WTC11 (cell line): Measurements from ENCODE around the gene MOXD1. TPM values are rescaled to one million over a fixed set of nuclear protein-coding genes. Genes with fewer than 3 reads are reported as not detected.

Experiments
- ATAC-seq: fragments of 200-7000 bp; cut with Tn5 transposase; 2 replicates; pipeline ENCODE4 v1.10.0; 2021; ENCODE audit warnings: mild to moderate bottlenecking, moderate library complexity
- CTCF ChIA-PET: fragments of 300-600 bp; sonication (Branson Sonifier 250); formaldehyde crosslinking; loops from one replicate; lab custom pipeline; 2021; ENCODE audit warnings: antibody characterized with exemption; lab: Charles Lee
- POLR2A ChIA-PET: fragments of 350-600 bp; sonication (Branson Sonifier 250); formaldehyde crosslinking; loops from one replicate; lab custom pipeline; 2021; ENCODE audit warnings: antibody characterized with exemption; lab: Charles Lee
- DNase-seq: peaks from one replicate; pipeline ENCODE4 v3.0.0; 2021; ENCODE audit warnings: low spot score
- H3K27ac Mint-ChIP-seq: 2 replicates; pipeline ENCODE4 v1.8.0; 2021; ENCODE audit warnings: mixed read lengths
- H3K27me3 Mint-ChIP-seq: 2 replicates; pipeline ENCODE4 v1.8.0; 2021; ENCODE audit warnings: low read depth, mild to moderate bottlenecking, moderate library complexity, mixed read lengths
- H3K36me3 Mint-ChIP-seq: 2 replicates; pipeline ENCODE4 v1.8.0; 2021; ENCODE audit warnings: mixed read lengths
- H3K4me1 Mint-ChIP-seq: 2 replicates; pipeline ENCODE4 v1.8.0; 2022; ENCODE audit warnings: mixed read lengths
- H3K4me3 Mint-ChIP-seq: 2 replicates; pipeline ENCODE4 v1.8.0; 2021; ENCODE audit warnings: mild to moderate bottlenecking, moderate library complexity, mixed read lengths
- H3K9me3 Mint-ChIP-seq: 2 replicates; pipeline ENCODE4 v1.8.0; 2021; ENCODE audit warnings: mixed read lengths
- CREB1 ChIP-seq: sonication (generic); formaldehyde crosslinking; IDR thresholded peaks from 2 replicates; pipeline ENCODE4 v1.8.0; 2023; ENCODE audit warnings: mild to moderate bottlenecking, missing genetic modification reagents
- CREM ChIP-seq: sonication (generic); formaldehyde crosslinking; IDR thresholded peaks from 2 replicates; pipeline ENCODE4 v1.8.1; 2022; ENCODE audit warnings: mild to moderate bottlenecking, missing genetic modification reagents, moderate library complexity
- CTCF ChIP-seq: fragments of 200-600 bp; IDR thresholded peaks from 2 replicates; pipeline ENCODE4 v1.8.0; 2022; ENCODE audit warnings: antibody characterized with exemption
- EMX1 ChIP-seq: fragments of 250-450 bp; sonication (Bioruptor Pico); IDR thresholded peaks from 2 replicates; pipeline ENCODE4 v1.8.0; 2021; ENCODE audit warnings: mild to moderate bottlenecking
- FOXJ3 ChIP-seq: sonication (generic); formaldehyde crosslinking; IDR thresholded peaks from 2 replicates; pipeline ENCODE4 v1.9.0; 2021; ENCODE audit warnings: missing genetic modification reagents, mild to moderate bottlenecking, borderline replicate concordance
- FOXK1 ChIP-seq: sonication (generic); formaldehyde crosslinking; IDR thresholded peaks from 2 replicates; pipeline ENCODE4 v1.8.0; 2022; ENCODE audit warnings: mild to moderate bottlenecking, moderate library complexity, missing genetic modification reagents
- FOXP4 ChIP-seq: sonication (generic); formaldehyde crosslinking; IDR thresholded peaks from 2 replicates; pipeline ENCODE4 v1.8.0; 2022; ENCODE audit warnings: mild to moderate bottlenecking, missing genetic modification reagents
- GABPB1 ChIP-seq: sonication (generic); formaldehyde crosslinking; IDR thresholded peaks from 2 replicates; pipeline ENCODE4 v1.8.1; 2023; ENCODE audit warnings: mild to moderate bottlenecking, missing genetic modification reagents
- NFATC4 ChIP-seq: fragments of 250-450 bp; sonication (Bioruptor Pico); IDR thresholded peaks from 2 replicates; pipeline ENCODE4 v1.9.0; 2021; ENCODE audit warnings: mild to moderate bottlenecking
- NR3C1 ChIP-seq: sonication (generic); formaldehyde crosslinking; conservative IDR thresholded peaks from 2 replicates; pipeline ENCODE4 v1.8.1; 2023; ENCODE audit warnings: low read depth, mild to moderate bottlenecking, missing genetic modification reagents
- SMAD4 ChIP-seq: sonication (generic); formaldehyde crosslinking; IDR thresholded peaks from 2 replicates; pipeline ENCODE4 v1.8.0; 2022; ENCODE audit warnings: mild to moderate bottlenecking, missing genetic modification reagents
- TCF7 ChIP-seq: sonication (generic); formaldehyde crosslinking; IDR thresholded peaks from 2 replicates; pipeline ENCODE4 v1.8.0; 2022; ENCODE audit warnings: mild to moderate bottlenecking, low read depth, missing genetic modification reagents, moderate library complexity
- TEAD1 ChIP-seq: sonication (generic); formaldehyde crosslinking; IDR thresholded peaks from 2 replicates; pipeline ENCODE4 v1.8.0; 2022; ENCODE audit warnings: mild to moderate bottlenecking, missing genetic modification reagents
- USF2 ChIP-seq: sonication (generic); formaldehyde crosslinking; IDR thresholded peaks from 2 replicates; pipeline ENCODE4 v1.8.1; 2023; ENCODE audit warnings: mild to moderate bottlenecking, missing genetic modification reagents, moderate library complexity
- ZNF671 ChIP-seq: fragments of 250-450 bp; sonication (Bioruptor Pico); IDR thresholded peaks from 2 replicates; pipeline ENCODE4 v1.8.0; 2021; ENCODE audit warnings: mild to moderate bottlenecking
- ZSCAN18 ChIP-seq: fragments of 250-450 bp; sonication (Bioruptor Pico); IDR thresholded peaks from 2 replicates; pipeline ENCODE4 v2.1.2; 2022; ENCODE audit warnings: mild to moderate bottlenecking, moderate library complexity
- total RNA-seq: library from RNA; stranded (reverse); gene quantifications from 3 replicates; pipeline ENCODE4 v1.2.3, GENCODE V29; 2021
- TF ChIP-seq, protein P1 (sequence below): sonication (generic); formaldehyde crosslinking; IDR thresholded peaks from 2 replicates; pipeline ENCODE4 v1.8.1; 2023; ENCODE audit warnings: mild to moderate bottlenecking, missing genetic modification reagents
- TF ChIP-seq, protein P2 (sequence below): fragments of 250-450 bp; sonication (Bioruptor Pico); IDR thresholded peaks from 2 replicates; pipeline ENCODE4 v1.8.0; 2021; ENCODE audit warnings: mild to moderate bottlenecking
- TF ChIP-seq, protein P3 (sequence below): sonication (generic); formaldehyde crosslinking; IDR thresholded peaks from 2 replicates; pipeline ENCODE4 v1.8.0; 2022; ENCODE audit warnings: missing genetic modification reagents

MOXD1 gene
- total RNA-seq, 1 experiment from 2014 or later: 1.7 TPM

DNA sequence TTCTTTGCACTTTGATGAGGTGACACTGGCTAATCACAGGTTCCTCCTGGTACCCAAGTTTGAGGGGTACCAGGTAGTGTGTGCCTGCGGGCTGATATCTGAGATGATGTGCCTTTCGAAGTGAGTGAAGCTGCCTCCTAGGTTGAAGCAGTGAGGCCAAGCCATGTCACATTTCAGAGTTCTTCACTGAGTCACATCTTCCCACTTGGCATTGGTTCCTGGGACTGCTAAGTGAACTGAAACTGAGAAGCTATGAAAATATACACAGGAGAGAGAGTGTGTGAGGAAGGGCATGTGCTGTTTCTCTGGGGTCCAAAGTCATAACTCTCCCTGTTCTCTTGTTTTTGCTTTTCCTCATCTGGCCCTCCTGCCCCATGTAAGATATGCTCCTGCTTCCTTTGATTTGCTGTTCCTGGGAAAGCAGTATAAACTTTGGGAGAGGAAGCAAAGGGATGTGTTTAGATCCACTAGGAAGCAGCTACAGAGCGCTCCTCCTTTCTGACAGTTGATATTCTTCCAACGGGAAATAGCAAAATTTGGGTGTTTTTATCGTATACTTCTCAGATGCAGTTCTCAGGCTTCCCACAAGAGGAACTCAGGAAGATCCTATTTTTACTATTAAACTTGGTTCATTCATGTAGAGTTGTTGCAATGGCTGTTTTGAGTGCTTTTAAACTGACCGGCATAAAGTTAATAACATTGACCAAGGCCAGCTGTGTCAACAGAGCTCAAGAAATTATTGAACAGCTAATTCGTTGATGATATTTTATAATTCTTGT, 153.7 kb downstream of the MOXD1 start:
- H3K9me3 Mint-ChIP-seq: peaks cover 15% of the 10 kb centered on the region
- TF ChIP-seq NFATC4 (CRISPR knock-in tag) (no peak), FOXJ3 (CRISPR knock-in tag) (no peak), TCF7 (no peak), FOXP4 (CRISPR knock-in tag) (no peak)
- TF ChIP-seq, all 79 proteins: peak for 0
- H3K4me1 Mint-ChIP-seq: peaks cover 12% of the 10 kb centered on the region
- ChIA-PET POLR2A (interaction anchor here (0.6 kb wide), 1 partner anchor 1452 kb away, joined by 3 read pairs; no protein-coding TSS in a partner anchor), CTCF (interaction anchor here (0.9 kb wide), 1 partner anchor 32 kb away, joined by 3 read pairs; no protein-coding TSS in a partner anchor)
- no peak overlapping the region for H3K4me3 Mint-ChIP-seq
- peaks cover 19% of the 10 kb centered on the region for H3K27me3 Mint-ChIP-seq
- H3K36me3 Mint-ChIP-seq: peaks cover 14% of the 10 kb centered on the region
- no peak for ATAC-seq
- DNase-seq: no peak
- H3K27ac Mint-ChIP-seq: no peak overlapping the region

DNA sequence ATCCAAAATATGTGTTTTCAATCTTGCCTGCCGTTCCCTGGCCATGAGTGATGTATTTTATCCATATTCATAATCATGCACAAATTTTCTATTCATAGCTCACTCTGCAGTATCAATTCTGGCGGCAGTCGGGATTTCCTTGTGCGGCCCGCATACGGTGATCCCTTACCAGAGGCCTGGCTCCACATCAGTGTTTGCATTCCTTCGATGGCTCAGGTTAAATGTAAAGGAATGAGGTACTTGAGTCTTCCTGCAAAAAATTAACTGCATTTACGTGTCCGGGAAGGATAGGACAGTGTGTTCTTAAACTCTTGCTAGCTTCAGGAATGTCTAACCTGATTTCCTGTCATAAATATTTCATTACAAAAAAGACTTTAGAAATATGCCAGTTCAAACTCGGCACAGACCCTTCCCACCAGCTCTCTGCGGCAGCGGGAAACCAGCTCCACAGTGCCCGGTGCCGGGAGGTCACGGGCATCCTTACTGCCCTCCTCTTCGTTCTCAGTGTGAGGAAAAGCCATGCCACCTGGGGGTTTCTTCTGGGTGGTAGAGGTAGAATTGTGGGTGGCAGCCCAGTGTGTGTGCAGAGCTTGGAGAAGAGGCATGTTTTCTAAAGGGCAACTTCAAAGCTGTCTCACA, 154.5 kb downstream of the MOXD1 start:
- Mint-ChIP-seq H3K4me1 (peaks cover 12% of the 10 kb centered on the region), H3K27ac (no peak overlapping the region), H3K36me3 (peaks cover 6% of the 10 kb centered on the region), H3K9me3 (peaks cover 7% of the 10 kb centered on the region), H3K4me3 (no peak overlapping the region), H3K27me3 (peaks cover 15% of the 10 kb centered on the region)
- DNase-seq (no peak), ATAC-seq (no peak)
- TF ChIP-seq USF2 (CRISPR knock-in tag): no peak
- no peak for TF ChIP-seq CREM (CRISPR knock-in tag)
- TF ChIP-seq, protein P1, sequence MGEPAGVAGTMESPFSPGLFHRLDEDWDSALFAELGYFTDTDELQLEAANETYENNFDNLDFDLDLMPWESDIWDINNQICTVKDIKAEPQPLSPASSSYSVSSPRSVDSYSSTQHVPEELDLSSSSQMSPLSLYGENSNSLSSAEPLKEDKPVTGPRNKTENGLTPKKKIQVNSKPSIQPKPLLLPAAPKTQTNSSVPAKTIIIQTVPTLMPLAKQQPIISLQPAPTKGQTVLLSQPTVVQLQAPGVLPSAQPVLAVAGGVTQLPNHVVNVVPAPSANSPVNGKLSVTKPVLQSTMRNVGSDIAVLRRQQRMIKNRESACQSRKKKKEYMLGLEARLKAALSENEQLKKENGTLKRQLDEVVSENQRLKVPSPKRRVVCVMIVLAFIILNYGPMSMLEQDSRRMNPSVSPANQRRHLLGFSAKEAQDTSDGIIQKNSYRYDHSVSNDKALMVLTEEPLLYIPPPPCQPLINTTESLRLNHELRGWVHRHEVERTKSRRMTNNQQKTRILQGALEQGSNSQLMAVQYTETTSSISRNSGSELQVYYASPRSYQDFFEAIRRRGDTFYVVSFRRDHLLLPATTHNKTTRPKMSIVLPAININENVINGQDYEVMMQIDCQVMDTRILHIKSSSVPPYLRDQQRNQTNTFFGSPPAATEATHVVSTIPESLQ: no peak
- TF ChIP-seq, protein P2, sequence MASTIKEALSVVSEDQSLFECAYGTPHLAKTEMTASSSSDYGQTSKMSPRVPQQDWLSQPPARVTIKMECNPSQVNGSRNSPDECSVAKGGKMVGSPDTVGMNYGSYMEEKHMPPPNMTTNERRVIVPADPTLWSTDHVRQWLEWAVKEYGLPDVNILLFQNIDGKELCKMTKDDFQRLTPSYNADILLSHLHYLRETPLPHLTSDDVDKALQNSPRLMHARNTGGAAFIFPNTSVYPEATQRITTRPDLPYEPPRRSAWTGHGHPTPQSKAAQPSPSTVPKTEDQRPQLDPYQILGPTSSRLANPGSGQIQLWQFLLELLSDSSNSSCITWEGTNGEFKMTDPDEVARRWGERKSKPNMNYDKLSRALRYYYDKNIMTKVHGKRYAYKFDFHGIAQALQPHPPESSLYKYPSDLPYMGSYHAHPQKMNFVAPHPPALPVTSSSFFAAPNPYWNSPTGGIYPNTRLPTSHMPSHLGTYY (CRISPR knock-in tag): no peak
- TF ChIP-seq TEAD1 (CRISPR knock-in tag): no peak
- TF ChIP-seq ZNF671: no peak
- TF ChIP-seq EMX1 (CRISPR knock-in tag): no peak
- TF ChIP-seq, protein P3, sequence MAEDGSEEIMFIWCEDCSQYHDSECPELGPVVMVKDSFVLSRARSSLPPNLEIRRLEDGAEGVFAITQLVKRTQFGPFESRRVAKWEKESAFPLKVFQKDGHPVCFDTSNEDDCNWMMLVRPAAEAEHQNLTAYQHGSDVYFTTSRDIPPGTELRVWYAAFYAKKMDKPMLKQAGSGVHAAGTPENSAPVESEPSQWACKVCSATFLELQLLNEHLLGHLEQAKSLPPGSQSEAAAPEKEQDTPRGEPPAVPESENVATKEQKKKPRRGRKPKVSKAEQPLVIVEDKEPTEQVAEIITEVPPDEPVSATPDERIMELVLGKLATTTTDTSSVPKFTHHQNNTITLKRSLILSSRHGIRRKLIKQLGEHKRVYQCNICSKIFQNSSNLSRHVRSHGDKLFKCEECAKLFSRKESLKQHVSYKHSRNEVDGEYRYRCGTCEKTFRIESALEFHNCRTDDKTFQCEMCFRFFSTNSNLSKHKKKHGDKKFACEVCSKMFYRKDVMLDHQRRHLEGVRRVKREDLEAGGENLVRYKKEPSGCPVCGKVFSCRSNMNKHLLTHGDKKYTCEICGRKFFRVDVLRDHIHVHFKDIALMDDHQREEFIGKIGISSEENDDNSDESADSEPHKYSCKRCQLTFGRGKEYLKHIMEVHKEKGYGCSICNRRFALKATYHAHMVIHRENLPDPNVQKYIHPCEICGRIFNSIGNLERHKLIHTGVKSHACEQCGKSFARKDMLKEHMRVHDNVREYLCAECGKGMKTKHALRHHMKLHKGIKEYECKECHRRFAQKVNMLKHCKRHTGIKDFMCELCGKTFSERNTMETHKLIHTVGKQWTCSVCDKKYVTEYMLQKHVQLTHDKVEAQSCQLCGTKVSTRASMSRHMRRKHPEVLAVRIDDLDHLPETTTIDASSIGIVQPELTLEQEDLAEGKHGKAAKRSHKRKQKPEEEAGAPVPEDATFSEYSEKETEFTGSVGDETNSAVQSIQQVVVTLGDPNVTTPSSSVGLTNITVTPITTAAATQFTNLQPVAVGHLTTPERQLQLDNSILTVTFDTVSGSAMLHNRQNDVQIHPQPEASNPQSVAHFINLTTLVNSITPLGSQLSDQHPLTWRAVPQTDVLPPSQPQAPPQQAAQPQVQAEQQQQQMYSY (CRISPR knock-in tag): no peak
- no peak for TF ChIP-seq NR3C1
- no peak for TF ChIP-seq GABPB1
- no peak for TF ChIP-seq FOXK1
- no peak for TF ChIP-seq CTCF
- no peak for TF ChIP-seq SMAD4 (CRISPR knock-in tag)
- no peak for TF ChIP-seq ZSCAN18
- no peak for TF ChIP-seq CREB1 (CRISPR knock-in tag)
- no peak for TF ChIP-seq TCF7
- CTCF ChIA-PET: interaction anchor here (1.0 kb wide), 1 partner anchor 324 kb away, joined by 3 read pairs; no protein-coding TSS in a partner anchor
- POLR2A ChIA-PET: no interaction called here
